Stimulated activated CD8-positive, alpha-beta memory T cell treated with anti-CD3 and anti-CD28 coated beads, Interleukin-15, amount 100 ng/mL, for 48 hours (primary cell): ENCODE measurements around the gene ESPN.
A peak's percentile ranks its signal among the peaks of the same experiment; 100 is the strongest.
"Not testable (repeated sequence)": the region's sequence is repeated elsewhere in the genome, so short reads cannot be mapped to it uniquely, and the experiment has no call there.

Source experiments
- DNase-seq, 2 donors: peaks; one replicate each; pipeline ENCODE4 v3.0.0-alpha.2; 2020; ENCODE audit warnings: low read depth in 2 of 2

The ESPN gene

GRCh38 chr1:6485168-6486101, 60.9 kb downstream of the ESPN start:
- DNase-seq = no peak

- DNase-seq = peak; percentile 74 to 80
Measured at GRCh38 chr1:6486433-6487011, 61.9 kb downstream of the ESPN start.

- no peak for DNase-seq
Measured at GRCh38 chr1:6487804-6488484, 63.4 kb downstream of the ESPN start.

- no peak for DNase-seq
Measured at GRCh38 chr1:6488602-6489382, 64.2 kb downstream of the ESPN start.

- no peak for DNase-seq
Measured at GRCh38 chr1:6489383-6489765, 64.8 kb downstream of the ESPN start.

- peak; percentile 73 to 74 for DNase-seq
Measured at GRCh38 chr1:6489799-6490180, 65.2 kb downstream of the ESPN start.

- peak; percentile 56 for DNase-seq
Measured at GRCh38 chr1:6490181-6491080, 65.9 kb downstream of the ESPN start.

GRCh38 chr1:6491081-6491449, 66.5 kb downstream of the ESPN start:
- DNase-seq = no peak

- no peak for DNase-seq
Measured at GRCh38 chr1:6491480-6491962, 66.9 kb downstream of the ESPN start, which contains the start of gene PLEKHG5. TSS of gene PLEKHG5 (minus strand) at chr1:6491667. CDS start at chr1:6477571, 14,096 bp downstream.

GRCh38 chr1:6491966-6492365, 67.4 kb downstream of the ESPN start:
- DNase-seq = no peak

GRCh38 chr1:6493834-6494223, 69.3 kb downstream of the ESPN start:
- DNase-seq = not testable (repeated sequence)

- no peak for DNase-seq
Measured at GRCh38 chr1:6494627-6495026, 70.1 kb downstream of the ESPN start.

- no peak for DNase-seq
Measured at GRCh38 chr1:6495041-6495441, 70.5 kb downstream of the ESPN start.

GRCh38 chr1:6495540-6496364, 71.2 kb downstream of the ESPN start:
- DNase-seq = no peak

GRCh38 chr1:6496365-6496721, 71.8 kb downstream of the ESPN start:
- no peak for DNase-seq

- DNase-seq = no peak
Measured at GRCh38 chr1:6496890-6497214, 72.3 kb downstream of the ESPN start.

- DNase-seq = peak; percentile 20 to 25
Measured at GRCh38 chr1:6497215-6497866, 72.8 kb downstream of the ESPN start.

GRCh38 chr1:6497867-6498575, 73.4 kb downstream of the ESPN start:
- DNase-seq = no peak

GRCh38 chr1:6498576-6499111, 74.1 kb downstream of the ESPN start:
- DNase-seq = no peak
